Muscle of leg (tissue), 11 donors: ENCODE measurements around the gene RWDD2A. TPM values are rescaled to one million over a fixed set of nuclear protein-coding genes. Genes with fewer than 3 reads are reported as not detected.
A peak's percentile ranks its signal among the peaks of the same experiment; 100 is the strongest.
"Not testable (repeated sequence)": the region's sequence is repeated elsewhere in the genome, so short reads cannot be mapped to it uniquely, and the experiment has no call there.

ENCODE experiments used
- DNase-seq: peaks from one replicate; pipeline ENCODE4 v3.0.0; 2013
- H3K27ac ChIP-seq: one replicate; pipeline ENCODE4 v1.5.1; 2013; ENCODE audit warnings: mild to moderate bottlenecking, low read length, control low read depth
- H3K27me3 ChIP-seq: one replicate; pipeline ENCODE4 v1.6.1; 2013; ENCODE audit warnings: low read length; ENCODE audit not compliant: control insufficient read depth, insufficient read depth
- H3K36me3 ChIP-seq: one replicate; pipeline ENCODE4 v1.6.1; 2013; ENCODE audit warnings: low read length; ENCODE audit not compliant: control insufficient read depth, insufficient read depth
- H3K4me1 ChIP-seq: one replicate; pipeline ENCODE4 v1.6.1; 2013; ENCODE audit warnings: low read length; ENCODE audit not compliant: control insufficient read depth, insufficient read depth
- H3K4me3 ChIP-seq: one replicate; pipeline ENCODE4 v1.5.1; 2013; ENCODE audit warnings: low read length, control low read depth
- H3K9me3 ChIP-seq: replicated peaks from 2 replicates; pipeline ENCODE4 v1.6.1; 2013; ENCODE audit warnings: low read depth, low read length; ENCODE audit not compliant: control insufficient read depth
- WGBS: methylation state at CpG from one replicate; pipeline ENCODE4 v1.1.5; 2013; ENCODE audit warnings: missing lambda C conversion rate; ENCODE audit not compliant: insufficient coverage; 5-methylcytosine and 5-hydroxymethylcytosine counted together
- polyA plus RNA-seq, 8 donors: library from polyadenylated mRNA; unstranded; fragments of 120-200 nt; gene quantifications; one replicate each; pipeline versions ENCODE4 v1.2.1 to v1.2.3, GENCODE V29; 2013; ENCODE audit warnings: inconsistent platforms in 1 of 8, low replicate concordance in 1 of 8; ENCODE audit not compliant: insufficient read length in 8 of 8, insufficient read depth in 1 of 8
- total RNA-seq: library from RNA; stranded (reverse); fragments of 120-200 nt; gene quantifications from one replicate; pipeline ENCODE4 v1.2.4, GENCODE V29; 2013

RWDD2A gene
- total and polyA plus RNA-seq, 9 donors: 2.8 to 5.2 (median 3.6) TPM

- DNase-seq: peak; percentile 50
- Histone ChIP-seq H3K9me3 (no peaks in the 10 kb centered on the region), H3K36me3 (peaks cover 54% of the 10 kb centered on the region), H3K27ac (no peak overlapping the region), H3K4me3 (no peak overlapping the region), H3K27me3 (no peaks in the 10 kb centered on the region), H3K4me1 (no peaks in the 10 kb centered on the region)
- no CpG with 5 or more reads among the region's 1 CpG for WGBS
These were observed 23.6 kb upstream of the RWDD2A start for GRCh38 chr6:83169511-83169910.

- Histone ChIP-seq H3K36me3 (peaks cover 47% of the 10 kb centered on the region), H3K9me3 (no peaks in the 10 kb centered on the region), H3K27ac (no peak overlapping the region), H3K4me1 (no peaks in the 10 kb centered on the region), H3K27me3 (no peaks in the 10 kb centered on the region), H3K4me3 (no peak overlapping the region)
- WGBS: 88% methylated on average over 4 of the region's 4 CpGs
- no peak for DNase-seq
These were observed 16.9 kb upstream of the RWDD2A start for GRCh38 chr6:83176246-83176645.

GRCh38 chr6:83180426-83180950, 12.7 kb upstream of the RWDD2A start:
- no peak overlapping the region for H3K27ac ChIP-seq
- H3K36me3 ChIP-seq: peaks cover 48% of the 10 kb centered on the region
- DNase-seq: no peak
- H3K4me3 ChIP-seq: no peak overlapping the region
- no peaks in the 10 kb centered on the region for H3K9me3 ChIP-seq
- H3K4me1 ChIP-seq: no peaks in the 10 kb centered on the region
- no peaks in the 10 kb centered on the region for H3K27me3 ChIP-seq

GRCh38 chr6:83182114-83182513, 11.0 kb upstream of the RWDD2A start:
- Histone ChIP-seq H3K36me3 (peaks cover 44% of the 10 kb centered on the region), H3K4me1 (no peaks in the 10 kb centered on the region), H3K9me3 (no peaks in the 10 kb centered on the region), H3K27ac (no peak overlapping the region), H3K27me3 (no peaks in the 10 kb centered on the region), H3K4me3 (no peak overlapping the region)
- DNase-seq: no peak
- no CpG with 5 or more reads among the region's 1 CpG for WGBS

- WGBS: 71% methylated on average over 5 of the region's 9 CpGs
- Histone ChIP-seq H3K36me3 (peaks cover 36% of the 10 kb centered on the region), H3K9me3 (no peaks in the 10 kb centered on the region), H3K27ac (no peak overlapping the region), H3K4me3 (no peak overlapping the region), H3K4me1 (no peaks in the 10 kb centered on the region), H3K27me3 (no peaks in the 10 kb centered on the region)
- DNase-seq: no peak
These were observed 9.9 kb upstream of the RWDD2A start for GRCh38 chr6:83183082-83183828.

GRCh38 chr6:83185096-83185495, 8.1 kb upstream of the RWDD2A start:
- H3K27me3 ChIP-seq: no peaks in the 10 kb centered on the region
- H3K4me1 ChIP-seq: no peaks in the 10 kb centered on the region
- no peak overlapping the region for H3K4me3 ChIP-seq
- no peak overlapping the region for H3K27ac ChIP-seq
- DNase-seq: no peak
- 100% methylated on average over 2 of the region's 2 CpGs for WGBS
- H3K36me3 ChIP-seq: peaks cover 47% of the 10 kb centered on the region
- H3K9me3 ChIP-seq: no peaks in the 10 kb centered on the region

- H3K9me3 ChIP-seq: no peaks in the 10 kb centered on the region
- no peaks in the 10 kb centered on the region for H3K27me3 ChIP-seq
- WGBS: 80% methylated on average over 3 of the region's 3 CpGs
- H3K4me1 ChIP-seq: no peaks in the 10 kb centered on the region
- H3K4me3 ChIP-seq: no peak overlapping the region
- H3K36me3 ChIP-seq: peaks cover 34% of the 10 kb centered on the region
- H3K27ac ChIP-seq: no peak overlapping the region
- DNase-seq: no peak
These were observed 4.7 kb upstream of the RWDD2A start for GRCh38 chr6:83188501-83188900.

GRCh38 chr6:83190626-83191025, 2.5 kb upstream of the RWDD2A start:
- Histone ChIP-seq H3K4me1 (peaks cover 7% of the 10 kb centered on the region), H3K9me3 (no peaks in the 10 kb centered on the region), H3K27ac (no peak overlapping the region), H3K27me3 (no peaks in the 10 kb centered on the region), H3K4me3 (no peak overlapping the region), H3K36me3 (peaks cover 29% of the 10 kb centered on the region)
- WGBS: no CpG with 5 or more reads among the region's 6 CpGs
- no peak for DNase-seq

GRCh38 chr6:83191974-83192373, 1.2 kb upstream of the RWDD2A start:
- H3K27ac ChIP-seq, H3K9me3 ChIP-seq, H3K27me3 ChIP-seq, H3K4me1 ChIP-seq, DNase-seq: not testable (repeated sequence)
- H3K36me3 ChIP-seq: peaks cover 31% of the 10 kb centered on the region
- 90% methylated on average over 13 of the region's 18 CpGs for WGBS
- peak overlapping the region; percentile 87 for H3K4me3 ChIP-seq

- H3K4me1 ChIP-seq: peaks cover 7% of the 10 kb centered on the region
- H3K27me3 ChIP-seq: no peaks in the 10 kb centered on the region
- DNase-seq: no peak
- peak overlapping the region; percentile 87 for H3K4me3 ChIP-seq
- H3K27ac ChIP-seq: peak overlapping the region; percentile 91
- 0% methylated on average over 4 of the region's 4 CpGs for WGBS
- H3K36me3 ChIP-seq: peaks cover 35% of the 10 kb centered on the region
- no peaks in the 10 kb centered on the region for H3K9me3 ChIP-seq
These were observed 701 bp upstream of the RWDD2A start for GRCh38 chr6:83192456-83192855.
